Inflammatory macrophage (primary cell): ENCODE measurements around the gene PLXNA4.

Source experiments
- DNase-seq, 2 donors: peaks; one replicate each; pipeline ENCODE4 v3.0.0-alpha.2; 2020 to 2022

The PLXNA4 gene

GRCh38 chr7:132469681-132470080 is 106.6 kb downstream of the PLXNA4 start:
- no peak for DNase-seq

- DNase-seq = no peak
Observed at GRCh38 chr7:132469264-132469663, 107.0 kb downstream of the PLXNA4 start.

- DNase-seq = no peak
Observed at GRCh38 chr7:132466367-132466766, 109.9 kb downstream of the PLXNA4 start.

- no peak for DNase-seq
Observed at GRCh38 chr7:132465516-132465915, 110.8 kb downstream of the PLXNA4 start.

GRCh38 chr7:132464740-132465139 is 111.5 kb downstream of the PLXNA4 start:
- no peak for DNase-seq

GRCh38 chr7:132463922-132464321 is 112.3 kb downstream of the PLXNA4 start:
- no peak for DNase-seq

GRCh38 chr7:132462478-132462877 is 113.8 kb downstream of the PLXNA4 start:
- DNase-seq = no peak

- no peak for DNase-seq
Observed at GRCh38 chr7:132461032-132461592, 115.2 kb downstream of the PLXNA4 start.

- no peak for DNase-seq
Observed at GRCh38 chr7:132458729-132459128, 117.5 kb downstream of the PLXNA4 start.

GRCh38 chr7:132457658-132458057 is 118.6 kb downstream of the PLXNA4 start:
- no peak for DNase-seq

GRCh38 chr7:132456418-132456817 is 119.9 kb downstream of the PLXNA4 start:
- no peak for DNase-seq

GRCh38 chr7:132455378-132455777 is 120.9 kb downstream of the PLXNA4 start:
- DNase-seq = no peak

- no peak for DNase-seq
Observed at GRCh38 chr7:132453826-132454225, 122.4 kb downstream of the PLXNA4 start.

GRCh38 chr7:132451161-132451560 is 125.1 kb downstream of the PLXNA4 start:
- DNase-seq = no peak

GRCh38 chr7:132450696-132451095 is 125.6 kb downstream of the PLXNA4 start:
- DNase-seq = no peak

- DNase-seq = no peak
Observed at GRCh38 chr7:132450188-132450587, 126.1 kb downstream of the PLXNA4 start.

- no peak for DNase-seq
Observed at GRCh38 chr7:132446666-132447278, 129.5 kb downstream of the PLXNA4 start.

GRCh38 chr7:132446260-132446659 is 130.0 kb downstream of the PLXNA4 start:
- peak; percentile 72 to 83 for DNase-seq

GRCh38 chr7:132443761-132444520 is 132.3 kb downstream of the PLXNA4 start:
- DNase-seq = no peak

GRCh38 chr7:132441935-132442334 is 134.3 kb downstream of the PLXNA4 start:
- peak in 1 of 2 donors; percentile 3 for DNase-seq

GRCh38 chr7:132440151-132440550 is 136.1 kb downstream of the PLXNA4 start:
- DNase-seq = no peak

GRCh38 chr7:132438926-132439325 is 137.3 kb downstream of the PLXNA4 start:
- DNase-seq = no peak

GRCh38 chr7:132437730-132438129 is 138.5 kb downstream of the PLXNA4 start:
- peak; percentile 54 to 64 for DNase-seq

GRCh38 chr7:132436121-132436520 is 140.1 kb downstream of the PLXNA4 start:
- peak; percentile 14 to 31 for DNase-seq
